ENCODE results near the gene GJA3.

GJA3 gene

GRCh38 chr13:20148501-20149183, 12.2 kb downstream of the GJA3 start:
- no peak for DNase-seq

- no peak for DNase-seq
Measured at GRCh38 chr13:20146381-20146780, 14.5 kb downstream of the GJA3 start.

GRCh38 chr13:20145521-20145920, 15.3 kb downstream of the GJA3 start:
- DNase-seq: no peak

- DNase-seq: no peak
Measured at GRCh38 chr13:20144141-20144850, 16.6 kb downstream of the GJA3 start.

- DNase-seq: no peak
Measured at GRCh38 chr13:20142927-20143480, 17.8 kb downstream of the GJA3 start.

- DNase-seq: no peak
Measured at GRCh38 chr13:20142023-20142926, 18.6 kb downstream of the GJA3 start.

- DNase-seq: no peak
Measured at GRCh38 chr13:20141238-20142022, 19.4 kb downstream of the GJA3 start.

- no peak for DNase-seq
Measured at GRCh38 chr13:20140487-20140886, 20.4 kb downstream of the GJA3 start.

GRCh38 chr13:20137875-20138274, 23.0 kb downstream of the GJA3 start:
- DNase-seq: no peak

- peak; percentile 28 for DNase-seq
Measured at GRCh38 chr13:20136781-20137703, 23.8 kb downstream of the GJA3 start.

GRCh38 chr13:20134732-20135131, 26.1 kb downstream of the GJA3 start:
- DNase-seq: no peak

- no peak for DNase-seq
Measured at GRCh38 chr13:20132052-20132634, 28.7 kb downstream of the GJA3 start.

GRCh38 chr13:20131057-20131832, 29.6 kb downstream of the GJA3 start:
- no peak for DNase-seq

GRCh38 chr13:20130652-20131051, 30.2 kb downstream of the GJA3 start:
- DNase-seq: no peak

GRCh38 chr13:20130012-20130411, 30.8 kb downstream of the GJA3 start:
- no peak for DNase-seq

GRCh38 chr13:20129076-20129475, 31.8 kb downstream of the GJA3 start:
- DNase-seq: no peak

GRCh38 chr13:20128459-20128931, 32.4 kb downstream of the GJA3 start:
- no peak for DNase-seq

- no peak for DNase-seq
Measured at GRCh38 chr13:20127562-20128458, 33.0 kb downstream of the GJA3 start.

- DNase-seq: no peak
Measured at GRCh38 chr13:20127262-20127561, 33.6 kb downstream of the GJA3 start.

Measured in NCI-H774 (cell line).